GM23338 (cell line): Measurements from ENCODE around the gene MIPEP. TPM values are rescaled to one million over a fixed set of nuclear protein-coding genes. Genes with fewer than 3 reads are reported as not detected.
A peak's percentile ranks its signal among the peaks of the same experiment; 100 is the strongest.

Source experiments
- ATAC-seq: fragments of 200-7000 bp; cut with Tn5 transposase; 3 replicates; pipeline ENCODE4 v1.9.1; 2020
- DNase-seq: peaks from one replicate; pipeline ENCODE4 v3.0.0-alpha.2; 2015; ENCODE audit warnings: low spot score
- H2AFZ ChIP-seq: fragments of 200-600 bp; sonication (generic); 2 replicates; pipeline ENCODE4 v1.8.0; 2016; ENCODE audit warnings: antibody characterized with exemption, mild to moderate bottlenecking, moderate library complexity
- H3F3A ChIP-seq: fragments of 200-600 bp; sonication (generic); replicated peaks from 2 replicates; pipeline ENCODE4 v1.8.0; 2017; ENCODE audit warnings: antibody characterized with exemption, mixed run types, low read depth
- H3K27ac ChIP-seq: fragments of 200-600 bp; sonication (generic); 2 replicates; pipeline ENCODE4 v1.6.1; 2016; ENCODE audit warnings: low read depth
- H3K27me3 ChIP-seq: fragments of 200-600 bp; sonication (generic); 2 replicates; pipeline ENCODE4 v1.8.0; 2016; ENCODE audit warnings: mild to moderate bottlenecking, mixed run types, moderate library complexity; ENCODE audit not compliant: insufficient read depth
- H3K36me3 ChIP-seq: fragments of 200-600 bp; sonication (generic); 2 replicates; pipeline ENCODE4 v1.8.0; 2016; ENCODE audit warnings: mild to moderate bottlenecking; ENCODE audit not compliant: insufficient read depth
- H3K4me1 ChIP-seq: fragments of 200-600 bp; sonication (generic); 2 replicates; pipeline ENCODE4 v1.8.0; 2016; ENCODE audit warnings: mild to moderate bottlenecking, moderate library complexity; ENCODE audit not compliant: insufficient read depth
- H3K4me2 ChIP-seq: fragments of 200-600 bp; sonication (generic); 2 replicates; pipeline ENCODE4 v1.7.1; 2017; ENCODE audit warnings: mixed run types
- H3K4me3 ChIP-seq: fragments of 200-600 bp; sonication (generic); 2 replicates; pipeline ENCODE4 v1.6.1; 2016; ENCODE audit warnings: mixed run types
- H3K79me2 ChIP-seq: fragments of 200-600 bp; sonication (generic); replicated peaks from 2 replicates; pipeline ENCODE4 v1.8.0; 2017; ENCODE audit warnings: mild to moderate bottlenecking; ENCODE audit not compliant: insufficient read depth
- H3K9me2 ChIP-seq: fragments of 200-600 bp; sonication (generic); 2 replicates; pipeline ENCODE4 v1.8.0; 2017; ENCODE audit not compliant: insufficient read depth
- H4K20me1 ChIP-seq: fragments of 200-600 bp; sonication (generic); replicated peaks from 2 replicates; pipeline ENCODE4 v1.8.0; 2017; ENCODE audit warnings: mild to moderate bottlenecking; ENCODE audit not compliant: insufficient read depth
- H3K27ac Mint-ChIP-seq: 2 replicates; pipeline ENCODE4 v1.8.0; 2020; ENCODE audit warnings: inconsistent platforms, mild to moderate bottlenecking, moderate library complexity, mixed read lengths
- H3K27me3 Mint-ChIP-seq: 3 replicates; pipeline ENCODE4 v1.8.0; 2022; ENCODE audit warnings: low read depth, mild to moderate bottlenecking, moderate library complexity, mixed read lengths, inconsistent platforms; ENCODE audit not compliant: insufficient read depth, poor library complexity
- H3K36me3 Mint-ChIP-seq: 3 replicates; pipeline ENCODE4 v1.8.0; 2021; ENCODE audit warnings: low read depth, mild to moderate bottlenecking, inconsistent platforms, moderate library complexity, mixed read lengths
- H3K4me1 Mint-ChIP-seq: 3 replicates; pipeline ENCODE4 v1.8.0; 2020; ENCODE audit warnings: mild to moderate bottlenecking, inconsistent platforms, mixed read lengths
- H3K4me3 Mint-ChIP-seq: 3 replicates; pipeline ENCODE4 v1.8.0; 2021; ENCODE audit warnings: moderate library complexity, mild to moderate bottlenecking, inconsistent platforms, mixed read lengths
- H3K9me3 Mint-ChIP-seq: 3 replicates; pipeline ENCODE4 v1.8.0; 2020; ENCODE audit warnings: moderate library complexity, mild to moderate bottlenecking, inconsistent platforms, mixed read lengths
- CREB1 ChIP-seq: fragments of 250-450 bp; sonication (Bioruptor Pico); IDR thresholded peaks from 2 replicates; pipeline ENCODE4 v1.5.0; 2020; ENCODE audit warnings: low read depth, mild to moderate bottlenecking, moderate library complexity
- ETS1 ChIP-seq: IDR thresholded peaks from 2 replicates; pipeline ENCODE4 v1.6.1; 2016; ENCODE audit warnings: antibody characterized with exemption
- EZH2 ChIP-seq: fragments of 200-600 bp; sonication (generic); IDR thresholded peaks from one replicate; pipeline ENCODE4 v1.8.0; 2017; ENCODE audit warnings: antibody characterized with exemption, mild to moderate bottlenecking, low read depth; ENCODE audit not compliant: unreplicated experiment
- JUNB ChIP-seq: IDR thresholded peaks from one replicate; pipeline ENCODE4 v1.6.1; 2016; ENCODE audit warnings: antibody characterized with exemption; ENCODE audit not compliant: unreplicated experiment
- NANOG ChIP-seq: IDR thresholded peaks from 2 replicates; pipeline ENCODE4 v1.6.1; 2016; ENCODE audit warnings: antibody characterized with exemption, borderline replicate concordance
- POLR2AphosphoS5 ChIP-seq: IDR thresholded peaks from 2 replicates; pipeline ENCODE4 v1.6.1; 2016; ENCODE audit warnings: antibody characterized with exemption, low read depth
- STAT1 ChIP-seq: IDR thresholded peaks from one replicate; pipeline ENCODE4 v1.6.1; 2016; ENCODE audit warnings: antibody characterized with exemption; ENCODE audit not compliant: unreplicated experiment
- ZNF114 ChIP-seq: fragments of 250-450 bp; sonication (Bioruptor Pico); IDR thresholded peaks from 2 replicates; pipeline ENCODE4 v1.5.0; 2020; ENCODE audit warnings: mild to moderate bottlenecking, moderate library complexity
- ZNF331 ChIP-seq: fragments of 250-450 bp; sonication (Bioruptor Pico); IDR thresholded peaks from 2 replicates; pipeline ENCODE4 v1.5.0; 2020; ENCODE audit warnings: low read depth, mild to moderate bottlenecking, moderate library complexity
- polyA plus RNA-seq: library from polyadenylated mRNA; unstranded; fragments of >200 nt; fragmentation: Nextera tagmentation; extraction: Ambion mirVana; gene quantifications from 2 replicates; pipeline ENCODE4 v1.2.1, GENCODE V29; 2016
- total RNA-seq: library from RNA; depleted of rRNA; stranded (reverse); fragments of >200 nt; shearing (Covaris generic); gene quantifications from 2 replicates; pipeline ENCODE4 v1.2.3, GENCODE V29; 2014
- TF ChIP-seq, protein P1 (sequence below), 2 experiments: fragments of 200-600 bp in 1 of 2; sonication (generic) in 1 of 2; conservative IDR thresholded peaks; 2 replicates each; pipeline versions ENCODE4 v1.5.1 to v1.6.1; 2016 to 2017; ENCODE audit warnings: antibody characterized with exemption in 2 of 2, low read depth in 2 of 2, mild to moderate bottlenecking in 2 of 2, moderate library complexity in 1 of 2

MIPEP gene
- total and polyA plus RNA-seq, 2 experiments from 2014 or later: 20.8 to 22.5 TPM

- TF ChIP-seq NANOG (no peak), EZH2 (no peak), STAT1 (no peak), JUNB (no peak), ETS1 (no peak), POLR2AphosphoS5 (no peak)
- TF ChIP-seq, protein P1, sequence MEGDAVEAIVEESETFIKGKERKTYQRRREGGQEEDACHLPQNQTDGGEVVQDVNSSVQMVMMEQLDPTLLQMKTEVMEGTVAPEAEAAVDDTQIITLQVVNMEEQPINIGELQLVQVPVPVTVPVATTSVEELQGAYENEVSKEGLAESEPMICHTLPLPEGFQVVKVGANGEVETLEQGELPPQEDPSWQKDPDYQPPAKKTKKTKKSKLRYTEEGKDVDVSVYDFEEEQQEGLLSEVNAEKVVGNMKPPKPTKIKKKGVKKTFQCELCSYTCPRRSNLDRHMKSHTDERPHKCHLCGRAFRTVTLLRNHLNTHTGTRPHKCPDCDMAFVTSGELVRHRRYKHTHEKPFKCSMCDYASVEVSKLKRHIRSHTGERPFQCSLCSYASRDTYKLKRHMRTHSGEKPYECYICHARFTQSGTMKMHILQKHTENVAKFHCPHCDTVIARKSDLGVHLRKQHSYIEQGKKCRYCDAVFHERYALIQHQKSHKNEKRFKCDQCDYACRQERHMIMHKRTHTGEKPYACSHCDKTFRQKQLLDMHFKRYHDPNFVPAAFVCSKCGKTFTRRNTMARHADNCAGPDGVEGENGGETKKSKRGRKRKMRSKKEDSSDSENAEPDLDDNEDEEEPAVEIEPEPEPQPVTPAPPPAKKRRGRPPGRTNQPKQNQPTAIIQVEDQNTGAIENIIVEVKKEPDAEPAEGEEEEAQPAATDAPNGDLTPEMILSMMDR (conservative IDR thresholded peaks at IDR 0.05; ENCODE audit: low read depth in 2 of 2): no peak
Measured at GRCh38 chr13:23778879-23779278, 110.3 kb downstream of the MIPEP start (continued).

- Histone ChIP-seq H3K27ac (no peak overlapping the region), H3K79me2 (no peaks in the 10 kb centered on the region), H3K4me1 (no peaks in the 10 kb centered on the region), H2AFZ (no peak overlapping the region), H3K4me2 (no peak overlapping the region), H4K20me1 (no peaks in the 10 kb centered on the region), H3K4me3 (no peak overlapping the region), H3K36me3 (peaks cover 4% of the 10 kb centered on the region), H3K27me3 (no peaks in the 10 kb centered on the region), H3F3A (no peaks in the 10 kb centered on the region), H3K9me2 (no peaks in the 10 kb centered on the region)
- no peak overlapping the region for H3K4me3 Mint-ChIP-seq
- no peaks in the 10 kb centered on the region for H3K27me3 Mint-ChIP-seq
- H3K9me3 Mint-ChIP-seq: peaks cover 28% of the 10 kb centered on the region
- no peak for TF ChIP-seq EZH2
- TF ChIP-seq, protein P1 (conservative IDR thresholded peaks at IDR 0.05; ENCODE audit: low read depth in 2 of 2): peak in 1 of 2 experiments; percentile 39; a peak in 3 of 4 replicates
- peaks cover 31% of the 10 kb centered on the region for H3K36me3 Mint-ChIP-seq
- no peak for DNase-seq
- H3K27ac Mint-ChIP-seq: peak overlapping the region; percentile 72; the same call in 1 of the 2 replicates
- no peak for ATAC-seq
- peaks cover 6% of the 10 kb centered on the region; the same call in 2 of the 3 replicates for H3K4me1 Mint-ChIP-seq
Measured at GRCh38 chr13:23778002-23778652, 111.1 kb downstream of the MIPEP start.

GRCh38 chr13:23777575-23777870, 111.7 kb downstream of the MIPEP start:
- Mint-ChIP-seq H3K4me3 (no peak overlapping the region), H3K27ac (no peak overlapping the region)
- no peak overlapping the region for H2AFZ ChIP-seq
- TF ChIP-seq NANOG (no peak), STAT1 (no peak), ZNF331 (CRISPR knock-in tag) (no peak), JUNB (no peak), CREB1 (no peak), ZNF114 (CRISPR knock-in tag) (no peak)
- TF ChIP-seq, protein P1 (conservative IDR thresholded peaks at IDR 0.05; ENCODE audit: low read depth in 2 of 2): no peak

More at GRCh38 chr13:23777575-23777870, 111.7 kb downstream of the MIPEP start:
- peaks cover 28% of the 10 kb centered on the region for H3K9me3 Mint-ChIP-seq
- Histone ChIP-seq H3K27me3 (no peaks in the 10 kb centered on the region), H3K4me2 (no peak overlapping the region), H3K79me2 (no peaks in the 10 kb centered on the region), H3K9me2 (no peaks in the 10 kb centered on the region), H3K27ac (no peak overlapping the region), H3K4me1 (no peaks in the 10 kb centered on the region), H3K36me3 (peaks cover 4% of the 10 kb centered on the region), H3K4me3 (no peak overlapping the region), H4K20me1 (no peaks in the 10 kb centered on the region), H3F3A (no peaks in the 10 kb centered on the region)
- DNase-seq (no peak), ATAC-seq (no peak)
- H3K36me3 Mint-ChIP-seq: peaks cover 30% of the 10 kb centered on the region
- peaks cover 6% of the 10 kb centered on the region; the same call in 2 of the 3 replicates for H3K4me1 Mint-ChIP-seq
- H3K27me3 Mint-ChIP-seq: no peaks in the 10 kb centered on the region
